Vagina (tissue), 2 donors: ENCODE measurements around the gene DAZAP2.

Source experiments
- POLR2A ChIP-seq, 2 donors: fragments of 450-650 bp; IDR thresholded peaks; one replicate each; pipeline ENCODE4 v1.6.1; 2017; ENCODE audit warnings: antibody characterized with exemption in 2 of 2, mild to moderate bottlenecking in 2 of 2, moderate library complexity in 2 of 2
- POLR2AphosphoS5 ChIP-seq, 2 donors: sonication (generic); formaldehyde crosslinking; IDR thresholded peaks; one replicate each; pipeline ENCODE4 v1.9.0; 2017; ENCODE audit warnings: antibody characterized with exemption in 2 of 2, mild to moderate bottlenecking in 2 of 2, low read depth in 1 of 2; ENCODE audit not compliant: insufficient read depth in 1 of 2
- TF ChIP-seq, protein P1 (sequence below), 3 experiments: fragments of 450-650 bp in 2 of 3; fragments of 200-600 bp in 1 of 3; sonication (generic) in 1 of 3; IDR thresholded peaks; one replicate each; pipeline ENCODE4 v1.5.1; 2017 to 2019; ENCODE audit warnings: antibody characterized with exemption in 3 of 3, mild to moderate bottlenecking in 2 of 3, moderate library complexity in 2 of 3

DNA sequence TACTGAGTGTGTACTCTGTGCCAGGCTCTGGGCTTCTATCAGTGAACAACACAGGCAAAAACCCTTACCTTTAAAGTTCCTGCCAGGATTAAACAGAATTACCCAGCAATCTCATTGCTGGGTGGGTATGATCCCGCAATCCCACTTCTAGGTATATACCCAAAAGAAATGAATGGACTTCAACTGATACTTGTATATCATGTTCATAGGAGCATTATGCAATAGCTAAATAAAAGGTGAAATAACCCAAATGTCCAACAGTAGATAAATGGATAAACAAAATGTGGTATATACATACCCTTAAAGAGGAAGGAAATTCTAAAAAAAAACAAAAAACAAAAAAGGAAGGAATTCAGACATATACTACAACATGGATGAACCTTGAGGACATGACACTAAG lies 14.7 kb downstream of the DAZAP2 start:
- no peak for TF ChIP-seq POLR2A (IDR thresholded peaks at IDR 0.05)
- TF ChIP-seq, protein P1, sequence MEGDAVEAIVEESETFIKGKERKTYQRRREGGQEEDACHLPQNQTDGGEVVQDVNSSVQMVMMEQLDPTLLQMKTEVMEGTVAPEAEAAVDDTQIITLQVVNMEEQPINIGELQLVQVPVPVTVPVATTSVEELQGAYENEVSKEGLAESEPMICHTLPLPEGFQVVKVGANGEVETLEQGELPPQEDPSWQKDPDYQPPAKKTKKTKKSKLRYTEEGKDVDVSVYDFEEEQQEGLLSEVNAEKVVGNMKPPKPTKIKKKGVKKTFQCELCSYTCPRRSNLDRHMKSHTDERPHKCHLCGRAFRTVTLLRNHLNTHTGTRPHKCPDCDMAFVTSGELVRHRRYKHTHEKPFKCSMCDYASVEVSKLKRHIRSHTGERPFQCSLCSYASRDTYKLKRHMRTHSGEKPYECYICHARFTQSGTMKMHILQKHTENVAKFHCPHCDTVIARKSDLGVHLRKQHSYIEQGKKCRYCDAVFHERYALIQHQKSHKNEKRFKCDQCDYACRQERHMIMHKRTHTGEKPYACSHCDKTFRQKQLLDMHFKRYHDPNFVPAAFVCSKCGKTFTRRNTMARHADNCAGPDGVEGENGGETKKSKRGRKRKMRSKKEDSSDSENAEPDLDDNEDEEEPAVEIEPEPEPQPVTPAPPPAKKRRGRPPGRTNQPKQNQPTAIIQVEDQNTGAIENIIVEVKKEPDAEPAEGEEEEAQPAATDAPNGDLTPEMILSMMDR (IDR thresholded peaks at IDR 0.05): no peak
- no peak for TF ChIP-seq POLR2AphosphoS5 (IDR thresholded peaks at IDR 0.05; ENCODE audit: insufficient read depth in 1 of 2, low read depth in 1 of 2)
